CD8-positive, alpha-beta memory T cell (primary cell): ENCODE data around the gene GPR149. TPM values are rescaled to one million over a fixed set of nuclear protein-coding genes. Genes with fewer than 3 reads are reported as not detected.

ENCODE experiments used
- CTCF ChIA-PET: fragments of 350-600 bp; sonication (Branson Sonifier 250); formaldehyde crosslinking; loops from one replicate; lab custom pipeline; 2021; ENCODE audit warnings: antibody characterized with exemption; lab: Charles Lee
- POLR2A ChIA-PET: fragments of 350-600 bp; sonication (Branson Sonifier 250); formaldehyde crosslinking; loops from one replicate; lab custom pipeline; 2021; ENCODE audit warnings: antibody characterized with exemption; lab: Charles Lee
- DNase-seq, 5 donors: peaks; one replicate each; pipeline versions ENCODE4 v3.0.0 to v3.0.0-alpha.2; 2020 to 2022; ENCODE audit warnings: mixed read lengths in 1 of 5
- H3K27ac ChIP-seq: one replicate; pipeline ENCODE4 v1.7.0; 2013; ENCODE audit warnings: low read depth, mild to moderate bottlenecking, low read length, moderate library complexity
- H3K27me3 ChIP-seq: 2 replicates; pipeline ENCODE4 v1.7.0; 2013; ENCODE audit warnings: low read length, mild to moderate bottlenecking; ENCODE audit not compliant: insufficient read depth, poor library complexity, severe bottlenecking
- H3K36me3 ChIP-seq: 2 replicates; pipeline ENCODE4 v1.7.0; 2013; ENCODE audit warnings: mild to moderate bottlenecking, low read length, moderate library complexity; ENCODE audit not compliant: insufficient read depth
- H3K4me1 ChIP-seq: 2 replicates; pipeline ENCODE4 v1.7.0; 2013; ENCODE audit warnings: mild to moderate bottlenecking, low read length, moderate library complexity; ENCODE audit not compliant: insufficient read depth
- H3K4me3 ChIP-seq: 2 replicates; pipeline ENCODE4 v1.7.0; 2013; ENCODE audit warnings: mild to moderate bottlenecking, low read length
- H3K9me3 ChIP-seq: 2 replicates; pipeline ENCODE4 v1.7.0; 2013; ENCODE audit warnings: mild to moderate bottlenecking, low read length
- H3K27ac Mint-ChIP-seq, 8 donors: one replicate each; pipeline ENCODE4 v1.8.0; 2020 to 2021; ENCODE audit warnings: mixed read lengths in 8 of 8, mild to moderate bottlenecking in 6 of 8, inconsistent platforms in 3 of 8, moderate library complexity in 3 of 8
- H3K27me3 Mint-ChIP-seq, 2 donors: one replicate each; pipeline ENCODE4 v1.8.0; 2020 to 2021; ENCODE audit warnings: mixed read lengths in 2 of 2, mild to moderate bottlenecking in 1 of 2, moderate library complexity in 1 of 2
- H3K36me3 Mint-ChIP-seq, 3 donors: one replicate each; pipeline ENCODE4 v1.8.0; 2020 to 2021; ENCODE audit warnings: mixed read lengths in 3 of 3, inconsistent platforms in 1 of 3, mild to moderate bottlenecking in 1 of 3
- H3K4me1 Mint-ChIP-seq, 3 donors: one replicate each; pipeline ENCODE4 v1.8.0; 2020 to 2021; ENCODE audit warnings: mixed read lengths in 3 of 3, inconsistent platforms in 1 of 3, mild to moderate bottlenecking in 1 of 3
- H3K4me3 Mint-ChIP-seq, 7 donors: one replicate each; pipeline ENCODE4 v1.8.0; 2020 to 2021; ENCODE audit warnings: mixed read lengths in 7 of 7, mild to moderate bottlenecking in 6 of 7, moderate library complexity in 4 of 7, inconsistent platforms in 2 of 7
- H3K9me3 Mint-ChIP-seq, 5 donors: one replicate each; pipeline ENCODE4 v1.8.0; 2020 to 2022; ENCODE audit warnings: mixed read lengths in 5 of 5, mild to moderate bottlenecking in 3 of 5, moderate library complexity in 2 of 5, inconsistent platforms in 1 of 5
- polyA plus RNA-seq: library from polyadenylated mRNA; unstranded; fragments of 300-500 nt; fragmentation: Illumina TruSeq; gene quantifications from one replicate; pipeline ENCODE4 v1.2.3, GENCODE V29; 2021
- total RNA-seq, 2 experiments: library from RNA; stranded (reverse); gene quantifications; one replicate each; pipeline ENCODE4 v1.2.3, GENCODE V29; 2021

Gene GPR149
- total and polyA plus RNA-seq, 3 experiments from 2014 or later = not detected

DNA sequence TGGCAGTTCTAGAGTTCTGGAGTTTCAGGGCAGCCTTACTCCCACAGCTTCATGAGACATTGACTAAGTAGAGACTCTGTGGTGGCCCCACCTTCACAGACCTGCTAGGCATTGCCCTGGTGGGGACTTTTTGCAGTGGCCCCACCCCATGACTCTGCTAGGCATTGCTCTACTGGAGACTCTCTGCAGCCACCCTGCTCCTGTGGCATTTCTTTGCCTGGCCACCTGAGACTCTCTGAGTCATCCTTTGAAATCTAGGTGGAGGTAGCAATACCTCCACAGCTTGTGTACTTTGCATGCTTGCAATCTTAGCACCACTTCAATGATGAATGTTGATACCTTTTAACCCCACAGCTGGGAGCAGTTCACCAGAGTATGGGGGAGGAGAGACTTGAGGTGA, 65.1 kb downstream of the GPR149 start:
- no peaks in the 10 kb centered on the region for H3K36me3 Mint-ChIP-seq
- no peak overlapping the region for H3K4me3 Mint-ChIP-seq
- ChIA-PET POLR2A (no interaction called here), CTCF (no interaction called here)
- peaks cover 0 to 2% (median 0%) of the 10 kb centered on the region in 5 donors for H3K9me3 Mint-ChIP-seq
- H3K27me3 ChIP-seq = no peaks in the 10 kb centered on the region
- no peak overlapping the region for H3K4me3 ChIP-seq
- no peaks in the 10 kb centered on the region for H3K4me1 ChIP-seq
- DNase-seq = no peak
- peaks cover 3 to 18% of the 10 kb centered on the region in 2 donors for H3K27me3 Mint-ChIP-seq
- no peaks in the 10 kb centered on the region for H3K9me3 ChIP-seq
- H3K27ac ChIP-seq = no peak overlapping the region
- no peaks in the 10 kb centered on the region for H3K36me3 ChIP-seq
- H3K27ac Mint-ChIP-seq = no peak overlapping the region
- H3K4me1 Mint-ChIP-seq = no peaks in the 10 kb centered on the region

DNA sequence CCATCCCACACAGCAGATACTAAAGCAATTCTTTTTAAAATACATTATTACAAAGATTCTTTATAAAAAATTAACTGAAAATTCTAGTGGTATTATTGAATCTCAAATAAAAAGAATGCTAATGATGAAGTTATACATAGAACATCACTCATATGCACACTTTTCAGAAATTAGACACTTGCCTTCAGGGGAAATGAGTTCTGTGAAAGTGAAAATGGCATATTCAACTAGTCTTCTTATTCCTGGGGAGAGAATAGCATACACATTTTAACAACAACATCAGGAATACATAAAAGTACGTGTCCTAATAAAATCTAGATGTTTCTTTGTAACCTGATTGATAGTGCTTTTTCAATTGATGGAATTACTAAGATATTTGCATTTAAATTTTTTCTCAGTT, 68.9 kb downstream of the GPR149 start:
- ChIA-PET CTCF (no interaction called here), POLR2A (no interaction called here)
- no peak overlapping the region for H3K27ac ChIP-seq
- H3K4me1 ChIP-seq = no peaks in the 10 kb centered on the region
- H3K4me3 ChIP-seq = no peak overlapping the region
- no peaks in the 10 kb centered on the region for H3K9me3 ChIP-seq
- H3K4me1 Mint-ChIP-seq = no peaks in the 10 kb centered on the region
- H3K27ac Mint-ChIP-seq = no peak overlapping the region
- H3K4me3 Mint-ChIP-seq = no peak overlapping the region
- DNase-seq = no peak
- H3K36me3 Mint-ChIP-seq = no peaks in the 10 kb centered on the region
- H3K27me3 ChIP-seq = no peaks in the 10 kb centered on the region
- H3K27me3 Mint-ChIP-seq = peaks cover 0 to 15% of the 10 kb centered on the region in 2 donors
- peaks cover 0 to 2% (median 2%) of the 10 kb centered on the region in 5 donors for H3K9me3 Mint-ChIP-seq
- H3K36me3 ChIP-seq = no peaks in the 10 kb centered on the region

DNA sequence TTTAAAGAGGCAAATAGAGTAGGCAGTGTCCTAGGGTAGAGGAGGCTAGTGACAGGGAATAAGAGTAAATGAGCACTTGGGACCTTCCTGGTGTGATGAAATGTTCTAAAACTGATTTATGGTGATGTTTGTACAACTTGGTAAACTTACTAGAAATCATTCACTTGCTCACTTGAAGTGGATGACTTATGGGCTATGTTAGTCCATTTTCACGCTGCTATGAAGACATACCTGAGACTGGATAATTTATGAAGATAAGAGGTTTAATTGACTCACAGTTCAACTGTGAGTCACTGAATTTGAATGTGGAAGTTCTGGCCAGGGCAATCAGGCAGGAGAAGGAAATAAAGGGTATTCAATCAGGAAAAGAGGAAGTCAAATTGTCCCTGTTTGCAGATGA, 74.0 kb downstream of the GPR149 start:
- POLR2A ChIA-PET = no interaction called here
- Mint-ChIP-seq H3K4me3 (no peak overlapping the region), H3K9me3 (peaks cover 0 to 2% (median 0%) of the 10 kb centered on the region in 5 donors), H3K27ac (no peak overlapping the region), H3K4me1 (no peaks in the 10 kb centered on the region), H3K27me3 (peaks cover 2 to 23% of the 10 kb centered on the region in 2 donors), H3K36me3 (peaks cover 0 to 2% (median 0%) of the 10 kb centered on the region in 3 donors)
- Histone ChIP-seq H3K4me3 (no peak overlapping the region), H3K27me3 (no peaks in the 10 kb centered on the region), H3K4me1 (no peaks in the 10 kb centered on the region), H3K9me3 (no peaks in the 10 kb centered on the region), H3K27ac (no peak overlapping the region), H3K36me3 (no peaks in the 10 kb centered on the region)
- no peak for DNase-seq
- CTCF ChIA-PET = no interaction called here

DNA sequence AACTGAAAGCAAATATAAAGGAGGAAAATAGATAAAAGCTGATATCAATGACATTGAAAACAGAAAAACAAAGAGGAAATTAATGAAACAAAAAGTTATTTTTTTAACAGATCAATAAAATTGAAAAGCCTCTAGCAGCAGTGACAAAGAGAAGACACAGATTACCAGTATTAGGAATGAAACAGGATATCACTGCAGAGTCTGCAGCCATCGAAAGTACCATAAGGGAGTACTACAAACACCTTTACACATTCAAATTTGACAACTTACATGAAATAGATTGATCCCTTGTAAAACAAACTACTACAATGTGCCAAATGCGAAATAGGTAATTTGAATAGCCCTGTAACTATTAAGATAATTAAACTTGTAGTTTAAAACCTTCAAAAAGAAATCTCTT, 80.8 kb downstream of the GPR149 start:
- ChIA-PET CTCF (no interaction called here), POLR2A (no interaction called here)
- DNase-seq = no peak
- Mint-ChIP-seq H3K4me3 (no peak overlapping the region), H3K36me3 (no peaks in the 10 kb centered on the region), H3K27ac (no peak overlapping the region), H3K9me3 (no peaks in the 10 kb centered on the region), H3K4me1 (no peaks in the 10 kb centered on the region), H3K27me3 (peaks cover 5 to 46% of the 10 kb centered on the region in 2 donors)
- Histone ChIP-seq H3K27ac (no peak overlapping the region), H3K36me3 (no peaks in the 10 kb centered on the region), H3K4me1 (no peaks in the 10 kb centered on the region), H3K4me3 (no peak overlapping the region), H3K27me3 (no peaks in the 10 kb centered on the region), H3K9me3 (no peaks in the 10 kb centered on the region)

DNA sequence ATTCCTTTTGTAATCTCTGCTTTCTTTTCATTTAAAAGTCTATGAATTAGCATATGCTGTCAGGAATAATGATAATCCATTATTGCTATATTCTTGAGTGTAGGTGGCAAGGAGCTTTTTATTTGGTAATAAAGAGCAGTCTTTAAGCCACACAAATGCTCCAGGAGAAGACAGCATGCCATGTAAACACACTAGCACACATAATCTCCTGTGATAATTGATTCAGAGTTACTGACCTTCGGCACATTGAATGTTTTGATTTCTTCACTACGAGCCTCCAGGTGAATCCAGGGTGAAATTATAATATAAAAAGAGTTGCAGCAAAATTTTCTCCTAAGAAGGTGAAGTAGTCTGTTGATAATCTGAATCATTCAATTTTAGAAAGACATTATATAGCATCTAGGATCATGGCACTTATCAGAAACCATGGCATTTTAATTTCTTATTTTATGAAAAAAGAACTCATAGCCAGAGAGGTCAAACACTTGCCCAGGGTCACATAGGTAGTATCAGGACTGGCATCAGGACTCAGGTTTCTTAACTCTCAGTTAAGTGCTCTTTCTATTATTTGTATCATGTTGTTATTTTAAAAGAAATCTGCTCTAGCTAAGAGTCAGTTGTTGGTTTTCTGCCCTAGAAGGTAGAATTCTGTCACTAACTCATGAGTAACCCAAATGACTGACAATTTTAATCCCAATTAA, 84.4 kb downstream of the GPR149 start:
- Mint-ChIP-seq H3K27ac (no peak overlapping the region), H3K9me3 (no peaks in the 10 kb centered on the region), H3K27me3 (peaks cover 3 to 47% of the 10 kb centered on the region in 2 donors), H3K36me3 (no peaks in the 10 kb centered on the region), H3K4me3 (no peak overlapping the region), H3K4me1 (no peaks in the 10 kb centered on the region)
- DNase-seq = no peak
- POLR2A ChIA-PET = no interaction called here
- Histone ChIP-seq H3K27me3 (no peaks in the 10 kb centered on the region), H3K9me3 (no peaks in the 10 kb centered on the region), H3K36me3 (no peaks in the 10 kb centered on the region), H3K4me1 (no peaks in the 10 kb centered on the region), H3K4me3 (no peak overlapping the region), H3K27ac (no peak overlapping the region)
- CTCF ChIA-PET = no interaction called here

DNA sequence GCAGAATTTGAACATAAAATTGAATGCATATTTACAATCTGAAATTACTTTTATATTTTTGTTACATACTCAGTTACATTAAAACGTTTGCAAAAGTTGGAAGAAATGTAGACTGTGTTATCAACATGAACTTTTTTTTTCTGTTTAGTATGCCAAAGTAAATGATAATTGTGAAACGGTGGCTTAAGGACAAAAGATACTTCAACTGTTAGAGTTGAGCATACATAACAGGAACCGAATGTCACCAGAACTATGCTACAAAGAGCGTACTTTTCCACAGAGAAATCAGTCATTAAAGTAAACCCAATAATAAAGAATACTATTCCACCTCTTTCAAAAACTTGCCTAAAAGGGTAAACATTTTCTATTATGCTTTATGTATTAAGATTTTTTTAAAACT, 91.4 kb downstream of the GPR149 start:
- Histone ChIP-seq H3K4me1 (no peaks in the 10 kb centered on the region), H3K27ac (no peak overlapping the region), H3K36me3 (no peaks in the 10 kb centered on the region), H3K4me3 (no peak overlapping the region), H3K9me3 (no peaks in the 10 kb centered on the region), H3K27me3 (no peaks in the 10 kb centered on the region)
- Mint-ChIP-seq H3K4me1 (no peaks in the 10 kb centered on the region), H3K4me3 (no peak overlapping the region), H3K36me3 (peaks cover 0 to 3% (median 0%) of the 10 kb centered on the region in 3 donors), H3K27me3 (peaks cover 0 to 47% of the 10 kb centered on the region in 2 donors), H3K9me3 (no peaks in the 10 kb centered on the region), H3K27ac (no peak overlapping the region)
- CTCF ChIA-PET = no interaction called here
- no peak for DNase-seq
- POLR2A ChIA-PET = no interaction called here

DNA sequence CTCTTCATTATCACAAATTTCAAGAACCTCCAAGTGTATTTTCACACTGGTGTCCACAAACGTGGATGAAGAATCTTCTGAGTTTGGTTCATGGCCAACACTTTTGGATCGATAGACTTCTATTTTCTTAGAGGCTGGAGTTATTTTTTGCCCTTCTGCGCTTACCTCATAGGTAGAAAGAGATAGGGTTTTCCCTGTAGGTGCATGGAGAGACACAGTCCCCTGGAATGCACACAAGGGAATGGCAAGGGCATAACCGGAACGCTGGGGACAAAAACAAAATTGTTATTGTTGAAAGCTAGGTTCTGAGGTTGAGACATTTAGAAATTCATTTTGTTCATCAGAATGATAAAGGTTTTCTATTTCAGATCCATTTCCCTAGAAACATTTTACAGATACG, 92.0 kb downstream of the GPR149 start:
- H3K9me3 ChIP-seq = no peaks in the 10 kb centered on the region
- ChIA-PET POLR2A (no interaction called here), CTCF (no interaction called here)
- H3K27ac Mint-ChIP-seq = no peak overlapping the region
- no peak for DNase-seq
- no peaks in the 10 kb centered on the region for H3K4me1 Mint-ChIP-seq
- H3K36me3 ChIP-seq = no peaks in the 10 kb centered on the region
- no peaks in the 10 kb centered on the region for H3K27me3 ChIP-seq
- H3K4me3 Mint-ChIP-seq = no peak overlapping the region
- no peaks in the 10 kb centered on the region for H3K4me1 ChIP-seq
- H3K9me3 Mint-ChIP-seq = no peaks in the 10 kb centered on the region
- H3K27ac ChIP-seq = no peak overlapping the region
- H3K27me3 Mint-ChIP-seq = peaks cover 0 to 47% of the 10 kb centered on the region in 2 donors
- peaks cover 0 to 3% (median 0%) of the 10 kb centered on the region in 3 donors for H3K36me3 Mint-ChIP-seq
- H3K4me3 ChIP-seq = no peak overlapping the region

DNA sequence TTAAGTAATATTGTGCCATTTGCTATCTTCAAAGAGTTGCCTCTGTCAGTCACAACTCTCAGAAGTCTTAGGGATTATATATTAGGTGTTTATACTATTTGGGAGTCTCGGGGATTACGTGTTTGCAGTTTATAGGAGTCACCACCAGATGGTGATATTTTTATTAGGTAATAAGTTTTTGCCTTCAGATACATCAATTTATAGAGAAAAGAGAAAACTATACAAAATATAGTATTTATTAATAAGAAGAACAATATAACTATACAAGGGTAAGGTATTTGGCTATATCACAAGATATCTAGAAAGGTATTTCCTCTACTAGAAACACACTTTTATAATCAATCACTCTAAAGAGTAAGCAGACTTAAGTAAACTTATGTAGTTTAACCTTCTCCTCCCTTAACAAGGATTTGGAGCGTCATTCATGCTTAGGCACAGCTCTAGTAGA, 95.0 kb downstream of the GPR149 start:
- POLR2A ChIA-PET = no interaction called here

More for the DNA sequence above, 95.0 kb downstream of the GPR149 start:
- Mint-ChIP-seq H3K9me3 (no peaks in the 10 kb centered on the region), H3K4me3 (no peak overlapping the region), H3K27ac (no peak overlapping the region), H3K36me3 (peaks cover 0 to 3% (median 0%) of the 10 kb centered on the region in 3 donors), H3K27me3 (peaks cover 1 to 32% of the 10 kb centered on the region in 2 donors), H3K4me1 (no peaks in the 10 kb centered on the region)
- DNase-seq = peak in 1 of 5 donors; percentile 29
- H3K4me1 ChIP-seq = no peaks in the 10 kb centered on the region
- no peaks in the 10 kb centered on the region for H3K27me3 ChIP-seq
- H3K36me3 ChIP-seq = no peaks in the 10 kb centered on the region
- no peaks in the 10 kb centered on the region for H3K9me3 ChIP-seq
- H3K4me3 ChIP-seq = no peak overlapping the region
- no peak overlapping the region for H3K27ac ChIP-seq
- CTCF ChIA-PET = interaction anchor here (1.8 kb wide), 1 partner anchor 10 kb away, joined by 4 read pairs; no protein-coding TSS in a partner anchor
